HG03045 (cell line): ENCODE data around the gene CTBP2.
A peak's percentile ranks its signal among the peaks of the same experiment; 100 is the strongest.

Experiments
- ATAC-seq: cut with Tn5 transposase; IDR thresholded peaks from one replicate; pipeline ENCODE4 v1.9.1; 2021; ENCODE audit warnings: mild to moderate bottlenecking, moderate library complexity; ENCODE audit not compliant: unreplicated experiment

CTBP2 gene

GRCh38 chr10:125054216-125054615, 106.1 kb downstream of the CTBP2 start:
- ATAC-seq: no peak

- no peak for ATAC-seq
These were observed 108.2 kb downstream of the CTBP2 start for GRCh38 chr10:125052146-125052545.

- ATAC-seq: no peak
These were observed 110.0 kb downstream of the CTBP2 start for GRCh38 chr10:125050383-125050782.

DNA sequence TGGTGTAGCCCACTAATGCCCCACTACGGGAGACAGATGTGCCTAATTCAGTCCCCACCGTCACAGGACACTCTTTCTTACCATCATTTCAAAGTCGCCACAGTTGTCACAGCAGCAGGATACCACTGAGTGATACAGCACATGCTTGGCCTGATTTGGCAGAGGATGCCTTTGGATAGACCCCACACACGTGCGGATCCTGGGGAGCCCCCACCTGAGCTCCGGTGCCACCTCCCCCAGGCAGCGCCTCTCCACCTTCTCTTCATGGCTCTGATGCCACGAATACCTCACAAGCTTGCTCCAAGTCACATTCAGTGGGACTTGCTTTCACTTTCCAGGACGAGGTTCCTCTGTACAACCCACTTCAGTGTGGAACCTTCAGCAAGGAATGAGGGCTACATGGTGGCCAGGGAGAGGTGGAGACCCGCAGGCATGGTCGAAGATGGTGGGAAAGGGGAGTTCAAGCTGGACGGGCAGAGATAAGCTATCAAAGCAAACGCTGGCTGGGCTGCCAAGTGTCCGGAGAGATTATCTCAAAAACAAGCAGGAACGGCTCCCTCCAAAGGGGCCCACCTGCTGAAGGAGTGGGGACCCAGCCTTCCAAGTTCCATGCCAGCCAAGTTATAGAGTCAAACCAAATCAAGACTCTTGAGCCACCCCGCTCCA, 111.0 kb downstream of the CTBP2 start:
- no peak for ATAC-seq

GRCh38 chr10:125048094-125048864, 112.1 kb downstream of the CTBP2 start:
- ATAC-seq: peak; percentile 85

DNA sequence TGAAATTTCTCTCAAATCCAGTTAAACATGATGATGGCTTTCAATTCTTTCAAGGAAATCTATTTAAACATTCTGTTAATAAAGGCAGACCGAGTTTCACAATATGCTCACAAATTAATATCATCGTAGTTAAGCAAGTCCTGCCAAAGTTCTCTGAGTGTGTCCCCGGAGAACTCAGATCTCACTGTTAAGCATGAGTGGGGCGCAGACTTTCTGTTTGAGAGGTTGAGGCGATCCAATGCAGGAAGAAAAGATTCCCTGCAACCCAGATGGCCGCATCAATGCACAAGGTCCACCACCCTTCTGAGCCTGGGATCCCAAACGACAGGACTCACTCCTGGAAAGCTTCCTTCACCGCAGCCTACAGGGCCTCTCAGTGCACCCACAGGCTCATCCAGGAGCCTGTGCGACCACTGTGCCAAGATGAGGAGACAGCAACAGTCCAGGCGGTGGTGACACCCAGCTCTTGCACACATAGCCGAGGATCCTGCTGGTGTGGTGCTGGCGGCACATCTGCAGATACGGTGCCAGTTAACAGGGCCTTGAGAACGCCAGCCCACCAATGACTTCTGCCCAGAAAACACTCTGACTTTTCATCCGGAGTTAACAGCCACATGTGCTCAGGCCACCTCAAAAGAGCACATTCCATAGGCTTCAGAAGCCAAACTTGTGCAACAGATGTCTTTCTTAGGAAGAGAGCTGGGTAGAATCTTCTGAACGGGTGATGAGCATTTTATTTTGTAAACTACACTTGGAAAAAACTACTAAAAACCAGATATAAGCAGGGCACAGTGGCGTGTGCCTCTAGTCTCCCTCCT, 116.3 kb downstream of the CTBP2 start:
- no peak for ATAC-seq

DNA sequence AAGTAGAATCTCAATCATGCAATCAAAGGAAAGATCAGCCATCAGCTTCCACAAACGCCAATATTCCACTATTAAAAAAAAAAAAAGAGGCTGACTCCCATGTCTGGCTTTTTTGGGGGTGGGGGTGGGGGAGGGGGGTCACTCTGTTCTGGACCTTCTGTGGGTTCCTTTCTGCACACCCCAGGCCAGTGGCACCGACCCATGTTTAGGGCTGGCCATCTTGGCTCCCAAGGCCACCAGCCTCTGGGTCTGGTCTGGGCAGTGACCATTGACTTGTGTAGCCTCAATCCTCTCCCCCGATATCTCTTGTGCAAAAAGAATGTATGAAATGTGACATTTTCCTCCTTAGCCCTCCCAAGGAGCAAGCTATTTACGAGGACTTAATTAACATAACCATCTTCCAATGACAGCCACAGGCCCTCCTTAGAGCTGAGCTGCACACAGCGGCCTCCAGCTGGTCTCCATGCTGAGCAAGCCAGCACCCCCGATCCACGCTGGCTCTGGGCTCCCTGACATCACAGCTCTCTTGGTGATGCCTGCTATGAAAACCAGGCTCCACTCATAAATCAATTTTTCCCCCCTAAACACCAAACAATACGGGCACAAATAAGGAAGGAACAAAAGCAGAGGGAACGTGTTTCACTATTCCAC, 118.4 kb downstream of the CTBP2 start:
- no peak for ATAC-seq

- ATAC-seq: no peak
These were observed 121.0 kb downstream of the CTBP2 start for GRCh38 chr10:125039354-125039769.

DNA sequence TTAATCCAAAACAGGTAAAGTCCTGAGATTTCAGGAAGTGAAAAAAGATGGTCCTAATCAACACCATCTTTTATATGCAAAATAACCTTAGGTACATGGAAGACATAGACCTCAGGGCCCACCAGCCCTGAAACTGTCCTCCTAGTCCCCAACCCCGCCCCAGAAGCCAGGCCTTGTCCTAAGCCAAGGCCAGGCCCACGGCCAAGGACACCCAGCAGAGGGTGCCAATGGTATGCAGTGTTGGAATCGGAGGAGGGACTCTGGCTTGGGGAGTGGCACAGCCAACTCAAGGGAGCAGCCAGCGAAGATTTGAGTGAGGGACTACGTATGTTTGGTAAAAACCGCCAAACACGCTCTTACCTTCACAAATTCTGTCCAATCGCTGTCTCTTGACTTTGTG, 121.7 kb downstream of the CTBP2 start:
- no peak for ATAC-seq

- no peak for ATAC-seq
These were observed 123.1 kb downstream of the CTBP2 start for GRCh38 chr10:125037145-125037877.

DNA sequence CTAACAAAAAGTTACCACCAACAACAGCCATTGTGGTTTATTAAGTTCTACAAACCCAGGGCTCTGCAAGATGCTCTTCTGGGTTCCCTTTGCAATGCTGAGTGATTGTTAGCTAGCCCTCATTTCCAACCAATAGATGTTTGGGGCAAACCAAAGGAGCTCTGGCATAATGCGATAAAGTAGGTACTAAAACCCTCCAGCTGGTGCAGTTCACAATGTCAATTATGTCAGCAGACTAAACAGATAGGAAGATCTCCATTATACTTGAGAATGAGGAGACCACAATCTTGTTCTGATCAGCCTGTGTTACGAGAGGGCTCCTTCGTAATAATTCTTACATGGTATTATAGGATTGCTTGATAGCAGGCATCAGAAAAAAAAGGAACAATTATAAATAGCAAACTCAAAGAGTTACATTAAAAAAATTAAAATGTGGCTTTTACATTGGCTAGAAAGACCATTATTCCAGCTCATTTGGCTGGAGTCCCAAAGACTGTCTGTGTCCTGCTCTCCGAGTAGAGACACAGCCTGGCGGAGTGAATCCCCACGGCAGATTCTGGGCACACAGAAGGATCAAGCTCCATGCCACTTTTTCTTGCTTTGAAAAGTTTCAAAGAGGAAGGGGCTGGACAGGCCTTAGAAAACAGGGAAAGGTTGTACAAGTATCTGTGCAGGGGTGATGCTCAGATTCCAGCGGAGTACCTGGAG, 124.6 kb downstream of the CTBP2 start:
- no peak for ATAC-seq

- ATAC-seq: no peak
These were observed 125.2 kb downstream of the CTBP2 start for GRCh38 chr10:125035136-125035535.

- no peak for ATAC-seq
These were observed 125.7 kb downstream of the CTBP2 start for GRCh38 chr10:125034675-125035074.

- no peak for ATAC-seq
These were observed 127.0 kb downstream of the CTBP2 start for GRCh38 chr10:125033146-125033924.

DNA sequence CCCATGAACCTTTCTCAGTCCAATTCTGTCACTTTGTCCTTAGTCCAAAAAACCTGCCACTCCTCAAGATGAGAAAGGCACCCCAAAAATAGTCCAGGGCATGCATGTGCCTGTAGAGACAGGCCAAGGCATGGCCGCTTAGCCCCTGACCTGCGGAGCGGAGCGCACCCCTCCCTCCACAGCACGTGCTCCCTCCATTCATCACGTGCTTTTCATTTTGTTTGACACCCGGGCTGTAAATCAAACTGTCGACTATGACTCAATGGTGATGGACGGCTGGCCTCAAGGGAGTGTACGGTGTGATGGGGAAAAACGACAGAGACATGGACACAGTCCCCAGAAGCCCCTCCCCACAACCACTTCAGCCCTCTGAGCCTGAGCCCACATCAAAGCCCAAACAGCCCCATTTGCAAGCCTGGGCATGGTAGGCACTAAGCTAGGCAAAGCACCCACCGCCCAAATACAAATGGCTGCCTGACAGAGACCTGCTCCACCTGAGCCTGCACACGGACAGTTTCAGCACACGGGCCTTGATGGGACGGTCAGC, 127.8 kb downstream of the CTBP2 start:
- no peak for ATAC-seq

DNA sequence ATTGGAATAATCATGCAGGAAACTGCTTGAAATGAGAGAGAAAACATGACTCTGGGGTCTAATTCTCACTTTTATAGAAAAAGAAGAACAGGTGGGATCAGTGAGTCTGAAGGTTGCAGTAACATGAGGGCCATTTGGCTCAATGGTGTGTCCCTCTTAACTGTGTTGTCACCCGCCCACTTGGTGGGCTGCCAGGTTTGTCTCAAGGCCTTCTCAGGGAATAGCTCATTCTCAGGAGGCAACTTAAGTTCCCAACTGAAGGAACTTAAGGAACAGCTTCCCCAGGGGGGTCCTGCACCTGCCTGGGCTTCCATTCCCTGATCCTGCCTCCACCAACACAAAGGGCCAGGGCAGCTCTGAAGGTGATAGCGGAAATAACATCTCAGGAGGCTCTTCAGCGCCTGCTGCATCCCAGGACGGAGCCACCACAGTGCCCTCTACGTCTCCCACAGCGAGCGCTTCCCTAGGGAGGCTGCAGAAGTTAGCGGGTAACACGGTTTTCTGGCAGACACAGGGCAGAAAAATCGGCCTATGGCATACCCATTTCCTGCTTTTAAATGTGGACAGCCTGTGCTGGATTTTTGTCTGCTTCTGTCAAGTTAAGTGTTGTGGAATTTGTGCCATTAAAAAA, 129.7 kb downstream of the CTBP2 start:
- no peak for ATAC-seq

- ATAC-seq: no peak
These were observed 130.7 kb downstream of the CTBP2 start for GRCh38 chr10:125029584-125030242.
